ENCODE data around the gene GRID2. TPM values are rescaled to one million over a fixed set of nuclear protein-coding genes. Genes with fewer than 3 reads are reported as not detected.

Gene GRID2
- total and polyA plus RNA-seq, 9 of the 15 experiments (the other 6 are each of a cell fraction or from before 2014, with no cell fraction given), result 0.04 TPM; not detected in 7

DNA sequence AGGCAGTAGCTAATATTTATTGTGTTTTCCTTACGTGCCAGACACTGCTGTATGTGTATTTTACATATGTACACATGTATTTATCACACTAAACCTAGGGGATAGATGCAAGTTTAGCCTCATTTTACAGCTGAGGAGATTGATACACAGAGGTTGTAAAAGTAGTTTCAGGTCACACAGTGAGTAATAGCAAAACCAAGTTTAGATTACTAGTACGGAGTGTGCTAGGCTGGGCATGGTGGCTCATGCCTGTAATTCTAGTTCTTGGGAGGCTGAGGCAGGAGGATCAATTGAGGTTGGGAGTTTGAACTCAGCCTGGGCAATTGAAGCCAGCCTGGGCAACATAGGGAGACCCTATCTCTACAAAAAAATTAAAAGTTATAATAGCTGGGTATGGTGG lies 823.7 kb downstream of the GRID2 start:
- no peak for DNase-seq (ENCODE audit: extremely low read depth in 1 of 4, low spot score in 3 of 4)
- Histone ChIP-seq H3K9me1 (ENCODE audit: control insufficient read depth, insufficient read depth, low read length) (no peaks in the 10 kb centered on the region), H3K4me1 (replicated peaks in 1 of 2; ENCODE audit: control insufficient read depth in 2 of 2, insufficient read depth in 2 of 2, low read length in 2 of 2) (no peaks in the 10 kb centered on the region), H2AFZ (ENCODE audit: low read depth, low read length) (no peak overlapping the region), H4K20me1 (replicated peaks; ENCODE audit: control insufficient read depth, insufficient read depth, low read length) (no peaks in the 10 kb centered on the region), H3K36me3 (ENCODE audit: control insufficient read depth, insufficient read depth, low read length) (no peaks in the 10 kb centered on the region), H3K4me3 (no peak overlapping the region), H3K27me3 (ENCODE audit: control insufficient read depth in 2 of 2, insufficient read depth in 2 of 2, low read length in 2 of 2) (no peaks in the 10 kb centered on the region), H3K4me2 (ENCODE audit: insufficient read depth, low read length) (no peak overlapping the region), H3K27ac (ENCODE audit: extremely low read depth, low read depth, low read length) (no peak overlapping the region), H3K79me2 (ENCODE audit: control insufficient read depth, insufficient read depth, low read length) (no peaks in the 10 kb centered on the region), H3K9me3 (replicated peaks; ENCODE audit: control insufficient read depth, insufficient read depth, low read depth, low read length) (no peaks in the 10 kb centered on the region; the same call in 1 of the 2 replicates), H3K9ac (ENCODE audit: insufficient read depth in 1 of 2, low read depth in 2 of 2, low read length in 2 of 2) (no peak overlapping the region)
- 2% methylated on average over 2 of the region's 2 CpGs for WGBS (ENCODE audit: insufficient coverage, low coverage, missing lambda C conversion rate)
- no TSS peak for BruUV-seq (replicated peaks)
- intact Hi-C loops (cut with micrococcal nuclease) (no loop called here), in situ Hi-C loops (cut with MboI) (no loop called here)
- TF ChIP-seq FOXJ3 (CRISPR knock-in tag; IDR thresholded peaks at IDR 0.05) (no peak), ZNF3 (CRISPR knock-in tag; IDR thresholded peaks at IDR 0.05) (no peak), ZNF354B (CRISPR knock-in tag; IDR thresholded peaks at IDR 0.05) (no peak), HDAC2 (IDR thresholded peaks at IDR 0.05) (no peak), RFX1 (IDR thresholded peaks at IDR 0.05) (no peak), ZBTB49 (CRISPR knock-in tag; IDR thresholded peaks at IDR 0.05; ENCODE audit: borderline replicate concordance) (no peak)
- POLR2A ChIA-PET, result no interaction called here
- no peak for FAIRE-seq
- no peak for ATAC-seq
- CTCF ChIA-PET (ENCODE audit: low intra/inter-chr PET ratio), result no interaction called here
